ENCODE results near the gene COLGALT1.
"Not testable (repeated sequence)": the region's sequence is repeated elsewhere in the genome, so short reads cannot be mapped to it uniquely, and the experiment has no call there.

GRCh38 chr19:17518654-17519053, 36.8 kb upstream of the COLGALT1 start:
- not testable (repeated sequence) for TF ChIP-seq CTCF, EP300, POLR2A (IDR thresholded peaks at IDR 0.05)
